ENCODE measurements around the gene STPG1.

The STPG1 gene

DNA sequence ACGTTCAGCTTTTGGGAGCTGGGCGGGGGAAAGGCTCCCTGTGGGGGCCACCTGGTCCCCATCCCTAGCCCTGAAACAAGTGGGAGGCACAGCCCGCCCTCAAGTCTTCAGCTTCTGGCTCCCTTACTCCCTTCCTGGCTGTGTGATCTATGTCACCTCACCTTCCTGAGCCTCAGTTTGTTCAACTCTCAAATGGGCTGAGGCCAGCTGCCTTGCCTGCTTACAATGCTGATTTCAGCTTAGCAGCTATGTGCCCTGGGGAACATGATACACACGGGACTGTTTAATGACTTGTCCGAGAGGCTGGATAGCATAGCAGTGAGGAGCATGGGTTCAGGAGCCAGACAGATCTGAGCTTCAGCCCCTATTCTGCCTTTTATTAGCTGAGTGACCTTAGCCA, 75.1 kb downstream of the STPG1 start:
- no peak for DNase-seq

- no peak for DNase-seq
Observed at GRCh38 chr1:24337455-24337854, 76.1 kb downstream of the STPG1 start.

DNA sequence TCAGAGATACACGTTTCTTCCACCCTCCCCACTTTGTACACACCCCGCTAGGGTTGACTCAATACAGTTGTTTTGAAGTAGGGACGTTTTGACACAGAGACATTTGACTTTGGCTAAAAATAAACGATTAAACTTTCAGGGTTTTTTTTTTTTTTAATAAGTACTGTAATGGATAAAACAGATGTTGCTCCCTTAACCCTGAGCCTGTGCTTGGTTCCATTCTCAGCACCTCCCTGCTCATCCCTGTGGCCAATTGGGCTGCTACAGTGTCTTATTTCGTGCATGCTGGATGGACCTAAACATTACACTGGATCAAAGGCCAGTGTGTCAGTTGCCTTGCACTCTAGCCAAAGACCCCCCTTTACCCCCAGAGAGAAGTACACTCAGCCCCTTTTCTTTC, 77.5 kb downstream of the STPG1 start:
- DNase-seq = no peak

DNA sequence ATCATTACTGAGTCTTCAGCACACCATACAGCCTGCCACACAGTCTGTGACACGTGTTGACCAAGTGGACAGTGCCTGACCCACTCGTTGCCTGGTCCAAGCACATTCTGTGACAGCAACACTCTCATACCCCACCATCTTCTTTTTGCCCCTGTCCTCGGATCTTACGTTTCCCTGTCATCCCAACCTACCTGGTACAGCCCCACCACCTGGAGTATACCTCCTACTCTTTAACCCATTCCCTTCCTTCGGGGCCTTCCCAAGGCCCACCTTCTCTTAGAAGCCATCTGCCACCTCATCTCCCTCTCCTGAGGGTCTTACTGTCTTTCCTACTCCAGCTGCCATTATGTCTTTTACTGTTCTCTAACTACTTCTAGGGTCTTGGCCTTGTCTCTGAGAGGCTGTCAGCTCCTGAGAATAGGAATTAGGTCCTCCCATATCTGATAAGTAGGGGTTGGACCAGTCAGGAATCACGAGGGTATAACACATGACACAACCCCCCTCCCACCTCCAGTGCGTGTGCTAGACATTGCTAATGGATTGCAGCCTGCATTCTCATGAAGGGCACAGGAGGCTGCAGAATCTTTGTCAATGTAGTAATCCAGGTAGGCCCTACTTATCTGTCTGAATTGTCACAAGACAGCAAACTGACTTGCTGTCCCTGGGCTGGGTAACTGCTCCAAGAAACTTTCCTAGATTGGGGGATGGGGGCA, 81.5 kb downstream of the STPG1 start:
- DNase-seq = no peak

DNA sequence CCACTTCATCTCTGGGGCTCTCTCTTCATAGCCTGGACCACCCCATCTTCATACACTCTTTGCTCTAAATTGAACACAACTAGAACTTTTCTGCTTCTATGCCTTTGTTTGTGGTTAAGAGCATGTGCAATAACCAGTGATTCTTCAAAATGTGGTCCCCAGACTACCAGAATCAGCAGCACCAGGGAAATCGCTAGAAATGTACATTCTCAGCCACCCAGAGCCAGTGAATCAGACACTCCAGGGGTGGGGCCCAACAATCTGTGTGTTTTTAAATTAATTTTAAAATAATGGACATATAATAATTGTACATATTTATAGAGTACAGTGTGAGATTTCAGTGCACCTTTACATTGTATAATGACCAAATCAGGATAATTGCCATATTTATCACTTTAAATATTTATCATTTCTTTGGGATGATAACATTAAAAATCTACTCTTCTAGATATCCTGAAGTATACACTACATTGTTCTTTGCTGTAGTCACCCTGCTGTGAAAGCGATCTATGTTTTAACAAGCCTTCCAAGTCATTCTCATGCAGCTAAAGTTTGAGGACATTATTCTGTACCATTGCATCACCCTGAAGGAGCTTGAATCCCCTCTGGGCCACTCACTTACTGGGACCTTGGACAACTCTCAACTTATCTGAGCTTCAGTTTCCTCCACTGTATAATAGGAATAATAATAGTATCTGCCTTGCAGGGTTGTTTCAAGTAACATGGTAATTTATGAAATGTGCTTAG, 83.6 kb downstream of the STPG1 start:
- DNase-seq = no peak

DNA sequence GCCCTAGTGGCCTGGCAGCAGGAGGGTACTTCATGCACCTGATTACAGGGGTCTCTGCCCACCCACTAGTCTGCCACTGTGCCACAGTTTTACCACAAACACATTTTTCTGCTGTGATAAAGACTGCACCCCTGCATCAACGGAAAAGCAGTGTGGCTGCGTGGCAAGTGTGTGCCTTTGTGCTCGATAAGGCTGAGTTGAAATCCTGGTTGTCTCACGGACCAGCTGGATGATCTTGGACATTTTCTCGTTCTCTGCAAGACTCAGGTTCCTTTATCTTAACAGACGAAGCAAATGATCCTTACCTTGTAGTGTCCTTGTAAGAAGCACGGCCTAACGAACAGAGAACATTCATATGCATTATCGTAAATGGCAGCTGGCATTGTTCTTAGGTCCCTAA, 84.3 kb downstream of the STPG1 start:
- DNase-seq = no peak

DNA sequence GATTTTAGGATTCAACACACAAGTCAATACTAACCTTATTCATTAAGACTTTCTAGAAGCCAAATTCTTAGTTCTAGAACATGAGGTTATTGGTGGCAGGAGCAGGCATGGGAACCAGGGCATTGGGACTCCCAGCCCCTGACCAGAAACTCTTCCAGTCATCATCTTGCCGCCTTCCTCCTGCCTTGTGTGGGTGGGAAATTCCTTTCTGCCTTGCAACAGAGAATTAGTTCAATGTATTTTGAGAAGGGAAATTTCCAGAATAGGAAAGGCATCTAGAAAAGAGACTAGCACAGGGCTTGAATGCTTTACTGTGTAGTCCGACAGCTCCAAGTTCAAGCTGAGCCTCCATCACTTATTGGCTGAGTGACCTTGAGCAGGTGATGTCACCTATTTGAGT, 85.7 kb downstream of the STPG1 start:
- DNase-seq = peak; percentile 23

DNA sequence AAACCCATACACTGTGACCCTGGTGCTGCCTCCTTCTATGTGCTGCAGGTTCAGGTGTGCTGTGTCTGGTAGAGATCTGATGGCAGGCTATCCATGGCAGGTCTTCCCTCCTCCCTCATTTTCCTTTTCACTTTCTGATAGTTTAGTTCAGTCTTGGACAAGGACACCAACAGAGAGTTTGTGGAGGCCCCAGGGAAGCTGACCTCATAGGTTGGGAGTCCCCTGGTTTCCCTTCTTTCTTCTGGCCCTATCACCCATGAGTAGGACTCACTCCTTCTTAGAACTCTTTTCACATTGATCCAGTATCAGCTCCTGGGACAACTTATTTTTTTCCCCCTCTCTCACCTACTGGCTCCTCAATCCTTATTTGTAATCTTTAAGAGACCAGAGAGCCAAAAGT, 86.1 kb downstream of the STPG1 start:
- no peak for DNase-seq

DNA sequence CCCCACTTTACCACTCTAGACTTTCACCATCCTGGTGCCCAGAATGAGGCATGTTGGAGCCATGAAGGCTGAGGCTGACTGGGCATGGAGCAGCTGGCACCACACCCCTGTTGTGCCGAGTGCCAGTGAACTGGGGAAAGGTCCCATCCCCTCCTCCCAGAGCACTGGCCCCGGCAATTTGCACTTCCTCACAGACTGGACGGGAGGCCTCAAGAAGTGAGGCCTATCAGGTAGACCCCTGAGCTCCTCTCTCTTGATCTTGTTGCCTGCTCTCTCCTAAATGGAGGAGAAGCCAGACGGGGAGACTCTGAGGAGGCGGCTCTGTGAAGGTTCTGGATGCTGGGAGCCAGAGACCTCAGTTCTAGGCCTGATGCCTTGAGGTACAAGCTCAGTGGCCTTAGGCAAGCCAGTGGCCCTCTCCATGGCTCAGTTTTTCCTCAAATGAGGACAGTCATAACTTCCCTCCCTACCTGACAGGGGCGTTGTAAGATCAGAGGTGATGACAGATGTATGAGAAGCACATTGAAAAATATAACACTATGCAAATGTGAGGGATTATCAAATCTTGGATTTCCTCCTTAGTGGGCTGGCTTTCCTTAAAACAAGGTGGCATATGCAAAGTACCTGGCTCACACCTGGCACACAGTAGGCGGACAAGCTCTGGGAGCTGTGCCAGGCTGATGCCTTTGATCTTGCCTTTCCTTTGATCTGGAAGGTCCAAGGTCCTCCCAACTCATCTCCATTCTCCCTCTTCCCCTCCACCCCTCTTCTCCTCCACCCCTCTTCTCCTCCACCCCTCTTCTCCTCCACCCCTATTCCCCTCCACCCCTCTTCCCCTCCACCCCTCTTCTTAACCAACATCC, 87.8 kb downstream of the STPG1 start:
- no peak for DNase-seq

- DNase-seq = no peak
Observed at GRCh38 chr1:24324903-24325302, 88.7 kb downstream of the STPG1 start.

DNA sequence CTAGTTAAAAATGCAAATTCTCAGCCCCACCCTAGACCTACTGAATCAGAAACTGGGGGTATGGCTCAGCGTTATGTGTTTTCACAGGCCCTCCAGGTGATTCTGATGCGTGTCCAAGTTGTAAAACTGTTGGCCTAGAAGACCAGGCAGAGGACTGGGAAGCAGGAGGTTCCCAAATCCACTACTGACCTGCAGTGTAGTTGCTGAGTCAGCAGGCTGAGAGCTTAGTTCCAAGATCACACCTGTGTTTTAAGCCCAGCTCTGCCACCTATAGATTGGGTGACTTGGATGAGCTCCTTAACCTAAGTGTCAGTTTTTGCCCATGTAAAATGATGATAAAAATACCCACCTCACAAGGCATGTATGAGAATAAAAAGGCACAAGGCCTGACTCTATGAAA, 90.3 kb downstream of the STPG1 start:
- no peak for DNase-seq

DNA sequence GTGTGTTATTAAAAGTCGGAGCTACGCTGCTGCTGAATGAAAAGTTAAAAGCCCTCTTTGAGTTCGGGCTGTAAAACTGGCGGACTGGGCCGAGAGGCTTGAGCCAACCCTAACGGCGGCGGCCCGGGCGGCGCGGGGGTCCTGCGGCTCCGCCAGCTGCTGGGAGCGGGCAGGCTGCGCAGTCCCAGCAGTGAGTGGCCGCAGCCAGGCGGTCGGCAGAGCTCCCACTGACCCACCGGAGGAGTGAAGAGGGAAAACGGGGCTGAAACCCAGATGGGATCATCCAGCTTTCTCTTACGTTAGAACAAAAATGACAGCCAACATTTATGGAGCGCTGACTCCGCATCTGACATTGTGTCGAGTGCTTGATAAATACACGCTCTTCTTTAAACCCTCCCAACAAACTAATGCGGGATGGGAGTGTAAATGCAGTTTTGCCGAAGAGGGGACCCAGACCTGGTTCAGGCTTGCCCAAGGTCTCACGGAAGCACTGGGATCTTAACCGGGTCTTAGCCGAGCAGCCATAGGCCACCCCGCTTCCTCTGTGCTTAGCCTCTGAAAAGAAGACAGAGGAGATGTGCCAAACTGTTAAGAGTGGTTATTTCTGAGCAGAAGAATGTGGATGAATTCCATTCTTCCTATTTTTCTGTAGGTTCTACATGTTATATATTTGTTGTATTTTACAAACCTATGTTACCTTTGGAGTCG, 91.0 kb downstream of the STPG1 start:
- DNase-seq = no peak

GRCh38 chr1:24321697-24322469, 91.7 kb downstream of the STPG1 start:
- DNase-seq = peak; percentile 71

DNA sequence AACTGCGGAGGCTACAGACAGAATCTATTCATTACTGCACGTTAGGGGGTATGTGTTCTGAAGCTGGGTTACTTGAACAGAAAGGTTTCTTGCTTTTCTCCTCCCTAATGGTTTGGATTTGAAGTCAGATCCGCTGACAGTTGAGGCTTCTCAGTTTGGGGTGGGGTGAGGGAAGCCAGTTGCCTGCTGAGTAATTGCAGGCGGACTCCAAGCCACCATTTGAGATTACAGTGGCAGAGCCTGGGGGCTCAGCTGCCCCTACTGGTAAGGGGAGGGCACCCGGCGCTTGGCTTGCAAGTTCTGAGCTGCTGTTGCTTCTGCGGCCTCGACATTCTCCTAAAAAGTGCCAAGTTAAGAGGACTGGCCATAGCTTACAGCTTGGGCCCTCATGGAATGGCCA, 92.5 kb downstream of the STPG1 start:
- DNase-seq = no peak

GRCh38 chr1:24319962-24320361, 93.6 kb downstream of the STPG1 start:
- no peak for DNase-seq

DNA sequence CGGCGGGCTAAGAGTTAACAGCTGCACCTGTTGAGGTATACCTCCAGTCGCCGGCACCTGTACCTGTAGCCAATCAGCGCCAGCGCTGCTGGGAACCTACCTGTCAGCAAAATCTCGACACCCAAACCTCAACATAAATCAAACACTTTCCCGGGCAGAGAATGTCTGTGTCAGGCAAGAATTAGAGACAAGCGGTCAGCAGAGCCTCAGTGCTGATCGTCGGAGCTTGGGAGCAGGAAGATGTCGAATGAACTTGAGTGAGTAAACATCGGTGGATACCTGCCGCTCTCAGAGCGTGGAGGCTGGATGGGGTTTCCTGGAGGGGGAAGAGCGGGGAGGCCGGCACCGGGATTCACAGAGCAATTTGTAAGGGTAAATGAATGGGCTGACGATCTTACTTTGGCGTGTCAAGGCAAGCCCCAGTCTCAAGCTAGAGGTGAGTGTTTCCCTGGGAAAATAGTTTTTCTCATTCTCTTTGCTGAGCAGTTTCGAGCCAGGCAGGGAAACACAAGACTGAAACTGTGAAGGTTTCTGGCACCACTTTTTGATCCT, 94.2 kb downstream of the STPG1 start, which contains the start of gene GRHL3:
GRHL3 (plus strand) TSS at position 46 of the 552 bp plus-strand sequence; CDS start at position 241, 195 bp downstream.
- DNase-seq = peak; percentile 74

- DNase-seq = no peak
Observed at GRCh38 chr1:24318615-24319311, 94.8 kb downstream of the STPG1 start.

GRCh38 chr1:24317956-24318614, 95.5 kb downstream of the STPG1 start:
- DNase-seq = no peak

DNA sequence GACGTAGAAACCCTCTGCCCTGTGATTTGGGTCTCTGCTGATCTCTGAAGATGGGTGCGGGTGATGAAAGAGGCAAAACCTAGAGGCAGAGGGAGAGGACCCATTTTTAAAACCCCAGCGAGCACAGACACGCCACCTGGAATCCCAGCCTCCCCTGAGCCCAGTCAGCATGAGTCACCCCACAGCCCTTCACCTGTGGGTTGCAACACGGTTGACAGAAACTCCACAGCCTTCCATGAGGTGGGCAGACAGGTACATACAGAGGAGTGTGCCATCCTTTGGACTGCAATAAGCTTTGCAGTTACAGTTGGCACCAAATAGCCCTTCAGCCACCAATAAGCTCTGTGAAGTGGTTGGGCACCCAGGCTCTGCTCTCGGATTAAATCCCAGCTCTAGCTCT, 96.5 kb downstream of the STPG1 start:
- DNase-seq = no peak

DNA sequence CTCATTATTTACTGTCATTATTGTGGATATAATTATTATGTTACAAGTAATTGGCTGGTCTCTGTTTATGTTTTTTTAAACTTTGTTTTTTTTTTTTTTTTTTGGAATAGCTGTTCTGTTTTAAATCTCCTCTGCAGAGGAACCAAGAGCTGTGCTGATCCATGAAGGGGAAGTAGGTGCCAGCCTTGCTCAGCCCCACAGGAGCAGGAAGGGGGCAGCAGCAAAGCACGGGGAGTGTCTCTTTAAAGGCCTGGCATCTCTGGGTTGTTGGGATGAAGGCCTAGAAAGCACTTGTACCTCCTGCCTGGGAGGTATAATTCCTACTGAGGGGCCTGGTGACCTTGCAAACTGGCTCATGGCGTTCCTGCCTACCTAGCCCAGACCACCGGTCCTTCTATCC, 96.9 kb downstream of the STPG1 start:
- DNase-seq = no peak

GRCh38 chr1:24315391-24315790, 98.2 kb downstream of the STPG1 start:
- DNase-seq = no peak
